Neural progenitor cell (in vitro differentiated cells): Measurements from ENCODE around the gene HIP1R. TPM values are rescaled to one million over a fixed set of nuclear protein-coding genes. Genes with fewer than 3 reads are reported as not detected.
A peak's percentile ranks its signal among the peaks of the same experiment; 100 is the strongest.

Experiments used
- DNase-seq: peaks from one replicate; pipeline ENCODE4 v3.0.0-alpha.2; 2016; ENCODE audit warnings: low spot score
- H2AFZ ChIP-seq: fragments of 200-600 bp; sonication (generic); replicated peaks from 2 replicates; pipeline ENCODE4 v1.6.1; 2016; ENCODE audit warnings: antibody characterized with exemption
- H3F3A ChIP-seq: fragments of 200-600 bp; sonication (generic); 2 replicates; pipeline ENCODE4 v1.6.1; 2016; ENCODE audit warnings: antibody characterized with exemption, low read depth
- H3K27ac ChIP-seq: fragments of 200-600 bp; sonication (generic); 2 replicates; pipeline ENCODE4 v1.5.1; 2016; ENCODE audit warnings: mild to moderate bottlenecking
- H3K27me3 ChIP-seq: fragments of 200-600 bp; sonication (generic); 2 replicates; pipeline ENCODE4 v1.6.1; 2016; ENCODE audit warnings: mild to moderate bottlenecking, moderate library complexity
- H3K36me3 ChIP-seq: fragments of 200-600 bp; sonication (generic); 2 replicates; pipeline ENCODE4 v1.5.1; 2016
- H3K4me1 ChIP-seq: fragments of 200-600 bp; sonication (generic); 2 replicates; pipeline ENCODE4 v1.6.1; 2016; ENCODE audit warnings: mixed run types
- H3K4me2 ChIP-seq: fragments of 200-600 bp; sonication (generic); 2 replicates; pipeline ENCODE4 v1.6.1; 2016
- H3K4me3 ChIP-seq: fragments of 200-600 bp; sonication (generic); 2 replicates; pipeline ENCODE4 v1.5.1; 2016
- H3K79me2 ChIP-seq: fragments of 200-600 bp; sonication (generic); 2 replicates; pipeline ENCODE4 v1.6.1; 2016; ENCODE audit warnings: low read depth
- H3K9ac ChIP-seq: fragments of 200-600 bp; sonication (generic); 2 replicates; pipeline ENCODE4 v1.6.1; 2016
- H3K9me3 ChIP-seq: fragments of 200-600 bp; sonication (generic); 2 replicates; pipeline ENCODE4 v1.5.1; 2016; ENCODE audit warnings: low read depth
- H4K20me1 ChIP-seq: fragments of 200-600 bp; sonication (generic); 2 replicates; pipeline ENCODE4 v1.6.1; 2016; ENCODE audit warnings: low read depth
- H3K27ac Mint-ChIP-seq: 3 replicates; pipeline ENCODE4 v1.8.0; 2021; ENCODE audit warnings: mixed read lengths
- H3K27me3 Mint-ChIP-seq: 2 replicates; pipeline ENCODE4 v1.8.0; 2022; ENCODE audit warnings: low read depth, mild to moderate bottlenecking, inconsistent platforms, moderate library complexity, mixed read lengths; ENCODE audit not compliant: insufficient read depth
- H3K36me3 Mint-ChIP-seq: 3 replicates; pipeline ENCODE4 v1.8.0; 2021; ENCODE audit warnings: mixed read lengths
- H3K4me1 Mint-ChIP-seq: 3 replicates; pipeline ENCODE4 v1.8.0; 2021; ENCODE audit warnings: mixed read lengths
- H3K4me3 Mint-ChIP-seq: 3 replicates; pipeline ENCODE4 v1.8.0; 2021; ENCODE audit warnings: mild to moderate bottlenecking, moderate library complexity, mixed read lengths
- H3K9me3 Mint-ChIP-seq: 3 replicates; pipeline ENCODE4 v1.8.0; 2020; ENCODE audit warnings: mixed read lengths
- EZH2 ChIP-seq: fragments of 200-600 bp; sonication (generic); IDR thresholded peaks from 2 replicates; pipeline ENCODE4 v1.6.1; 2017; ENCODE audit warnings: antibody characterized with exemption, mild to moderate bottlenecking, moderate library complexity
- EZH2phosphoT487 ChIP-seq: fragments of 200-600 bp; sonication (generic); IDR thresholded peaks from 2 replicates; pipeline ENCODE4 v1.6.1; 2017; ENCODE audit warnings: antibody characterized with exemption
- total RNA-seq: library from RNA; depleted of rRNA; stranded (reverse); fragments of >200 nt; gene quantifications from 2 replicates; pipeline ENCODE4 v1.2.3, GENCODE V29; 2015; ENCODE audit warnings: low replicate concordance
- TF ChIP-seq, protein P1 (sequence below): fragments of 200-600 bp; sonication (generic); IDR thresholded peaks from 2 replicates; pipeline ENCODE4 v1.5.1; 2017; ENCODE audit warnings: antibody characterized with exemption, mild to moderate bottlenecking

HIP1R gene
- total RNA-seq, 1 donor from 2014 or later = 19.3 TPM

DNA sequence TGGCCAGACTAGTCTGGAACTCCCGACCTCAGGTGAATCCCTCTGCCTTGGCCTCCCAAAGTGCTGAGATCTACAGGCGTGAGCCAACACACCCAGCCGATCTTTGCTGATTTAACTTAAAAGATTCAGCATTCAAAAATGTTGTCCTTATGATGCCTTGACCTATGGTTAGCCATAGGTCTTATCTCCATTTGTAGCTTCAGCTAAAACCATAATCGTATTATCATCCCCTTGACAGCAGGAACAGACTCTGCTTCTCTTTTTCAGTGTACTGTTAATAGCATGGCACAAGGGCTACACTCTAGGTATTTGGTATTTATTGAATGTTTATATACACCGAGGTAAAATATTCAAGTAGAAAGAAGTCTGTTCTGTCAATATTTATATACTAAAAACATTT, 45.6 kb upstream of the HIP1R start:
- H3K27ac ChIP-seq = no peak overlapping the region
- H3K9me3 ChIP-seq = no peaks in the 10 kb centered on the region
- TF ChIP-seq EZH2phosphoT487 (no peak), EZH2 (no peak)
- TF ChIP-seq, protein P1, sequence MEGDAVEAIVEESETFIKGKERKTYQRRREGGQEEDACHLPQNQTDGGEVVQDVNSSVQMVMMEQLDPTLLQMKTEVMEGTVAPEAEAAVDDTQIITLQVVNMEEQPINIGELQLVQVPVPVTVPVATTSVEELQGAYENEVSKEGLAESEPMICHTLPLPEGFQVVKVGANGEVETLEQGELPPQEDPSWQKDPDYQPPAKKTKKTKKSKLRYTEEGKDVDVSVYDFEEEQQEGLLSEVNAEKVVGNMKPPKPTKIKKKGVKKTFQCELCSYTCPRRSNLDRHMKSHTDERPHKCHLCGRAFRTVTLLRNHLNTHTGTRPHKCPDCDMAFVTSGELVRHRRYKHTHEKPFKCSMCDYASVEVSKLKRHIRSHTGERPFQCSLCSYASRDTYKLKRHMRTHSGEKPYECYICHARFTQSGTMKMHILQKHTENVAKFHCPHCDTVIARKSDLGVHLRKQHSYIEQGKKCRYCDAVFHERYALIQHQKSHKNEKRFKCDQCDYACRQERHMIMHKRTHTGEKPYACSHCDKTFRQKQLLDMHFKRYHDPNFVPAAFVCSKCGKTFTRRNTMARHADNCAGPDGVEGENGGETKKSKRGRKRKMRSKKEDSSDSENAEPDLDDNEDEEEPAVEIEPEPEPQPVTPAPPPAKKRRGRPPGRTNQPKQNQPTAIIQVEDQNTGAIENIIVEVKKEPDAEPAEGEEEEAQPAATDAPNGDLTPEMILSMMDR = no peak
- no peak overlapping the region for H3K4me2 ChIP-seq
- H3F3A ChIP-seq = no peaks in the 10 kb centered on the region
- no peaks in the 10 kb centered on the region for H3K9me3 Mint-ChIP-seq
- H4K20me1 ChIP-seq = no peaks in the 10 kb centered on the region
- no peak overlapping the region for H2AFZ ChIP-seq
- peaks cover 2% of the 10 kb centered on the region for H3K27me3 Mint-ChIP-seq
- no peak overlapping the region for H3K27ac Mint-ChIP-seq
- no peak overlapping the region for H3K4me3 Mint-ChIP-seq
- no peaks in the 10 kb centered on the region for H3K27me3 ChIP-seq
- no peak overlapping the region for H3K9ac ChIP-seq
- no peak for DNase-seq
- no peaks in the 10 kb centered on the region for H3K4me1 ChIP-seq
- no peaks in the 10 kb centered on the region for H3K36me3 ChIP-seq
- no peaks in the 10 kb centered on the region for H3K4me1 Mint-ChIP-seq
- H3K4me3 ChIP-seq = no peak overlapping the region
- H3K36me3 Mint-ChIP-seq = no peaks in the 10 kb centered on the region
- H3K79me2 ChIP-seq = no peaks in the 10 kb centered on the region

DNA sequence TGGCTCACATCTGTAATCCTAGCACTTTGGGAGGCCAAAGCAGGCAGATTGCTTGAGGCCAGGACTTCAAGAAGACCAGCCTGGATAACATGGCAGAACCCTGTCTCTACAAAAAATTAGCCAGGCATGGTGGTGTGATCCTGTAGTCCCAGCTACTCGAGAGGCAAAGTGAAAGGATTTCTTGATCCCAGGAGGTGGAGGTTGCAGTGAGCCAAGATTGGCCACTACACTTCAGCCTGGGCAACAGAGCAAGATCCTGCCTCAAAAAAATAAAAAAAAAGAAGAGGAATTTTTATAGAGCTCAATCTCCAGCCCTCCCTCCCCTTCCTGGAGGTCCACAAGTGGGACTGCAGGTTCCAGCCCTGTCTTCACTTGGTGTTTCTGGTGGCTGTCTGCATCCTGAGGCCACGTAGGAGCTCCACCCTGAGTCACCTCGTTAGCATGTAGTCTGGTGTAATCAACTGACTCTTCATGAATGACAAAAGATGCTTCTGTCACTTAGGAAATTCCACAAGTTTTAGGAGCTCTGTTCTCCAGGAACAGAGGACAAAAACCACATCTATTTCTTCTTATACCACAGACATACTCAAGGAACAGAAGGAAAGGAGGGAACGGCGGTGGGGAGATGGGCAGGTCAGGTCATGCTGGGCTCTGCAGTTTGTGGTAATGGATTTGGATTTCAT, 44.7 kb upstream of the HIP1R start:
- Histone ChIP-seq H4K20me1 (no peaks in the 10 kb centered on the region), H3K9ac (no peak overlapping the region), H3K27me3 (no peaks in the 10 kb centered on the region), H3K9me3 (no peaks in the 10 kb centered on the region), H3K36me3 (no peaks in the 10 kb centered on the region), H3K4me3 (no peak overlapping the region), H3K4me1 (no peaks in the 10 kb centered on the region), H3K79me2 (no peaks in the 10 kb centered on the region), H3K4me2 (no peak overlapping the region), H3K27ac (no peak overlapping the region), H2AFZ (no peak overlapping the region), H3F3A (peaks cover under 1% of the 10 kb centered on the region)
- H3K36me3 Mint-ChIP-seq = no peaks in the 10 kb centered on the region
- H3K4me1 Mint-ChIP-seq = no peaks in the 10 kb centered on the region
- TF ChIP-seq, protein P1 = no peak
- TF ChIP-seq EZH2phosphoT487 (no peak), EZH2 (no peak)
- no peak overlapping the region for H3K4me3 Mint-ChIP-seq
- H3K9me3 Mint-ChIP-seq = no peaks in the 10 kb centered on the region
- no peak for DNase-seq
- peaks cover 2% of the 10 kb centered on the region for H3K27me3 Mint-ChIP-seq
- no peak overlapping the region for H3K27ac Mint-ChIP-seq

DNA sequence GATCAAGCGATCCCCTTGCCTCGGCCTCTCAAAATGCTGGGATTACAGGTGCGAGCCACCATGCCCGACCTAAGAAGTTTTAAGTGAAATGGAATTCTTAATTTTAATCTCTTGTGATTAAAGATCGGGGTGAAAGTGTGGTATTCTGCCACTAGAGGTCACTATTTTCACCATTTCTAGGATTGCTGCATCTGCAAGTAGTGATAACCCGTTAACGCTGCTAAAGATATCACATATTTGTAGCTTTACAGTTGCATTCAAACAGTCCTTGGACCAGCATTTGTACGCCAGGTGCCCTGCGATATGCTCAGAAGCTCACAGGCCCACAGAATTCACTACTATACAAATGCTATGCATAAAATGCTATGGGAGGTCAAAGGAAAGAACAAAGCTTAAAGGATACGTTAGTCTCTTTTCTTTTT, 41.6 kb upstream of the HIP1R start:
- H3K27ac ChIP-seq = no peak overlapping the region
- H3K36me3 ChIP-seq = no peaks in the 10 kb centered on the region
- Mint-ChIP-seq H3K4me1 (no peaks in the 10 kb centered on the region), H3K27ac (no peak overlapping the region), H3K27me3 (peaks cover 2% of the 10 kb centered on the region), H3K36me3 (no peaks in the 10 kb centered on the region), H3K4me3 (no peak overlapping the region), H3K9me3 (no peaks in the 10 kb centered on the region)
- no peak overlapping the region for H3K4me3 ChIP-seq
- H3K9me3 ChIP-seq = no peaks in the 10 kb centered on the region
- peak overlapping the region; percentile 90 for H2AFZ ChIP-seq
- DNase-seq = peak; percentile 61
- no peaks in the 10 kb centered on the region for H3K4me1 ChIP-seq
- H3K79me2 ChIP-seq = no peaks in the 10 kb centered on the region
- H3K9ac ChIP-seq = no peak overlapping the region
- TF ChIP-seq EZH2phosphoT487 (no peak), EZH2 (no peak)
- TF ChIP-seq, protein P1 = peak; percentile 89
- peaks cover 6% of the 10 kb centered on the region for H3F3A ChIP-seq
- no peaks in the 10 kb centered on the region for H3K27me3 ChIP-seq
- no peaks in the 10 kb centered on the region for H4K20me1 ChIP-seq
- no peak overlapping the region for H3K4me2 ChIP-seq
